Endothelial cell of hepatic sinusoid (primary cell): Measurements from ENCODE around the gene CELA3B.
"Not testable (repeated sequence)": the region's sequence is repeated elsewhere in the genome, so short reads cannot be mapped to it uniquely, and the experiment has no call there.

Experiments
- in situ Hi-C: cut with HindIII; loops from 2 replicates; pipeline ENCODE4 v1.10.0; 2017; ENCODE audit warnings: low sequenced_read_pairs

Gene CELA3B

DNA sequence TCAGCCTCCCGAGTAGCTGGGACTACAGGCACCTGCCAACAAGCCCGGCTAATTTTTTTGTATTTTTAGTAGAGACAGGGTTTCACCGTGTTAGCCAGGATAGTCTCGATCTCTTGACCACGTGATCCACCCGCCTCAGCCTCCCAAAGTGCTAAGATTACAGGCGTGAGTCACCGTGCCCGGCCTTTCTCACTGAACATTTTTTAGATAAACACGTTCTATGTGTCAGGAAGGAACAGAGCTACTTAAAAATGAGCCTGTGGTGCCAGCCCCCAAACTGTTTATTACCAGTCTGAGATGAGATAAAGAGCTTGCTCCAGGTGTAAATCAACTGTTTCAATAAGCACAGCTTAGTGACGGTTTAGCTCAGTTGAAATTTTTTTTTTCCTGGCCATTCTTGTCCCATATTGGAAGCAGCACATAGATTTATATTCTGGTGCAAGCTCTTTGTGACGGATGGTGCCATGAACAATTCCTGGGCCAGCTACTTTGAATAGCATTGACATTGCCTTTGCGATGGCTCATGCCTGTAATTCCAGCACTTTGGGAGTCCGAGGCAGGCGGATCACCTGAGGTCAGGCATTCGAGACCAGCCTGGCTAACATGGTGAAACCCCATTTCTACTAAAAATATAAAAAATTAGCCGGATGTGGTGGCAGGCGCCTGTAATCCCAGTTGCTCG, 33.7 kb upstream of the CELA3B start:
- in situ Hi-C loops, result not testable (repeated sequence)

DNA sequence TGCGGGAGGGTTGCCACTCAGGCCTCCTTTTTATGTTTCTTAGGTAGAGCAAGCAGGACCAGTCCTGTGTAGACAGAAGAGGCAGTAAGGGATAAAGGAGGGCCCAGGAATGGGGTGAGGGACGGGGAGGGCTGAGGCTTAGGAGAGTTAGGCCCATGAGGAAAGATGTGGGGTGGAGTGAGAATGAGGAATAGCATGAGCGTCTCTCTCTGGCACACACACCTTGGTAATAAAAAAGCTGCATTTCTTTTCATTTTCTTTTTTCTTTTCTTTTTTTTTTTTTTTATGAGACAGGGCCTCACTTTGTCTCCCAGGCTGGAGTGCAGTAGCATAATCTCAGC, 32.1 kb upstream of the CELA3B start:
- in situ Hi-C loops, result no loop called here

DNA sequence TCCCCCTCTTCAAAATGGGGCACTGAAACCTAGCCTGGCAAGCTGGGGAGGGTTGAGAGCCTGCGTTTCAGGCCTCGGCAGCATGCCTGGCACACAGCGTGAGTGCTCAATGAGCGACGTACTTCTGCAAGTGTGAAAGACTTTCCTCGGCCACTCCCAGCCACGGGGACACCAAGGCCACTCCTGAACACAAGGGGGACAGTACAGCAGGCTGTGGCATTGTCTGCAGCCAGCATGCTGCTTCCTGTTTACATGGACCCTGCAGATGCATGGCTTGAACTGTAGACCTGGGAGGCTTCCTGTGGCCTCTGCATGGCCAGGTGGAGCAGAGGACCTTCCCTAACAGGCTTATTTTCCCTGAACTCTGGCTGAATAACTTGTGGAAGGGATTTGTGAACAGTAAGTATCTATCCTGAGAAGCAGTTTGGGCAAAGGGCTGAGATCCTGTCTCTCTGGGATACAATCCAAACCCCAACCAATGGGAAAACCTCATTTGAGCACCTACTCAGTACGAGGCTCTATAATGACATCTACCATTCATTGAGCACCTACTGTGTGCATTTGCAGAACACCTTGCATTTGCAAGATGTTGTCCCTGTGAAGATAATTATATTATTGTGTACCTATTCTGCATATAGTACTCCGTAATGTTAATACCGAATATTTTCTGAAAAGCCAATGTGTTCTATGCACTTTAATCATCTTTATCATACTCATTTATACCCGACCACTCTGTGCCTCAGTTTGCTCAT, 29.8 kb upstream of the CELA3B start:
- in situ Hi-C loops, result no loop called here

DNA sequence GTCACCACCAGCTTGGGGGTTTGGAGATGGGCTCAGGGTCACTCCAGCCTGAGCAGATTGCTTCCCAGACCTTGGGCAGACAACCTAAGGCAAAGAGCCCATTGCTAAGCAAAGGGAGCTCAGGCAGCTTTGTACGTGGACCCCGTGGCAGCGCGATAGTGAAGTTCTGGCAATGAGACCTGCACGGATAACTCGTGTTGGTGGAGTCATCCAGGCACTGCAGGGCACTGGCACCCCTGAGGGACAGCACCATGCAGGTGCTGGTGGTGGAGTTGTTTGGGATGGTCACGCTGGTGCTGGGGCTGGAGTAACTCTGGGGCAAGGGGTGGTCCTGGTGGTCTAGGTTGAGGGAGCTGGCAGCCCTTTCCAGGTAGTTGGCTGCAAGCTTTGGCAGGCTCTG, 26.1 kb upstream of the CELA3B start:
- in situ Hi-C loops, result loop anchor here (5.0 kb wide), 1 partner anchor 63 kb away; no protein-coding TSS in a partner anchor

DNA sequence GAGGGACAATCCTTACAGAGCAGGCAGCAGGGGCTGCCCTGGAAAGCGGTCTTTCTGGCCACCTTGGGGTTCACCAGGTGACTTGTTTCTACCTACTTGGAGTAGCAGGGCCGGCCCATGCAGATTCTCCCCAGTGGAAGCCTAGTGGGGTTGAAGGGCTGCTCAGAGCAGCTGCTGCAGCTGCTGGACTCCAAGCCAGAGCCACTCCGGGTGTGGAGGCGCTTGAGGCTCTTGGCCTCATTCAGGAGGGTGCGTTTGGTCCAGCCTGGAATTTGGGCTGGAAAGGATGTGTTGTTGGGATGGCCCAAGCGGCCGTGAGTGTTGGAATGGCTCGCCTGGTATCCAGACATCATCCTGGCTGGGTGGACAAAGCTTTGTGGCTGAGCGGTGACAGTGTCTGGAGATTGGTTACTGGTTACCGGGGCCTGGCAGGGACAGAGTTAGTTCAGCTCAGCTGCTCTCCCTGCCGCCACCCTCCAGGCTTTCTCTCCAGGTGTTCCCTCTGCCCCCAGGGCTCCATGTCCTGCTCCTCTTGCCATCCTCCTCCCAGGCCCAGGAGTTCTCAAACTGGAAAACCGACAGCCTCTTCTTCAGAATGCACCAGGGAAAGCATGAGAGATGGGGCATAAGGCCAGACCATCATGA, 25.5 kb upstream of the CELA3B start:
- in situ Hi-C loops, result loop anchor here (5.0 kb wide), 1 partner anchor 64 kb away; no protein-coding TSS in a partner anchor

DNA sequence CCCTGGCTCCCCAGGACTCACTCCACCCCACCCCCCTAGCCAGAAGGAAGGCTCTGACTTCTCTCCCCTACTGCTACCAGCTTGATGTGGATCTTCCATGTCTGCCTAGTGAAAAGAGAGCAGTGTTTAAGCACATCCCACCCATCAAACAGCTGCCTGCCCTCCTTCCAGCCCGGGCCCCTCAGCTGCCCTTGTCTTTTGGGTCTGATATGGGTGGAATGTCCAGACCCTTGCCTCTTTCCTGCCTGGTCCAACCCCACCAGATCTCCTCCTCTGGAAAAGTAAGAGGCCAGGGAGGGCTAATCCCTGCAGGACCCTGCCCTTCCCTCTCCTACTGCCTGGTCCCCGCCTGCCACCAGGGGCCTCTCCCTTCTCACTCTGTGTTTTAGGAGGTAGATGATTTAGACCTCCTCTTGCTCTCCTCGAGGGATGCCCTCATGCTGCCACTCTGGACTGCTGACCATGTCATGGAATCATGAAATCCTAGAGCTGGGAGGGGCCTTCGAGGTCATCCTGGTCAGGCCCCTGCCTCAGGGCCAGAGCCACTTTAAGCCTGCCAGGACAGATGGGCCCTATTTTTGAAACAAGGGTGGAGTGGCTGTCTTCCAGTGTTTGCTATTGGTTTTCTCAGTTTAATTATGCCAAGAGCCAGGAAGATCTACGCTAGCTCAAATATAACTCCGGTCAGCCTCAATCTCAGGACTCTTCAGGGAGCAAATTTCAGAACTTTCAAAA, 23.9 kb upstream of the CELA3B start:
- in situ Hi-C loops, result loop anchor here (5.0 kb wide), 1 partner anchor 66 kb away; no protein-coding TSS in a partner anchor

DNA sequence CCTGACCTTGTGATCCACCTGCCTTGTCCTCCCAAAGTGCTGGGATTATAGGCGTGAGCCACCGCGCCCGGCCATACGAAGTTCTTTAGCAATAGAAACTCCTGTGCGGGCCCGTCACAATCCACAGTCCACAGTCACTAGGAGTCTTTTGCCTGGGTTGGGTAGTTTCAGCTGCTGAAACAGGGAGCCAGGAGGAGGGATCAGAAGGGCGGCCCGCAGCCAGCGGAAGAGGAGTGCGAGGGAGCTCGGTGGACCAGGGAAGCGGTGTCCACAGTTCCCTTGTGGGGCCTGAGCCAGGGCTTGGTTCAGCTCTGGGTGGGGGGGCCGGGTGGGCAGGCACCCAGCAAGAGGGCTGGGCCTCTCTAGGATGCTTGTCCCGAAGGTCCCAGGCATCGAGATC, 21.8 kb upstream of the CELA3B start:
- in situ Hi-C loops, result no loop called here

DNA sequence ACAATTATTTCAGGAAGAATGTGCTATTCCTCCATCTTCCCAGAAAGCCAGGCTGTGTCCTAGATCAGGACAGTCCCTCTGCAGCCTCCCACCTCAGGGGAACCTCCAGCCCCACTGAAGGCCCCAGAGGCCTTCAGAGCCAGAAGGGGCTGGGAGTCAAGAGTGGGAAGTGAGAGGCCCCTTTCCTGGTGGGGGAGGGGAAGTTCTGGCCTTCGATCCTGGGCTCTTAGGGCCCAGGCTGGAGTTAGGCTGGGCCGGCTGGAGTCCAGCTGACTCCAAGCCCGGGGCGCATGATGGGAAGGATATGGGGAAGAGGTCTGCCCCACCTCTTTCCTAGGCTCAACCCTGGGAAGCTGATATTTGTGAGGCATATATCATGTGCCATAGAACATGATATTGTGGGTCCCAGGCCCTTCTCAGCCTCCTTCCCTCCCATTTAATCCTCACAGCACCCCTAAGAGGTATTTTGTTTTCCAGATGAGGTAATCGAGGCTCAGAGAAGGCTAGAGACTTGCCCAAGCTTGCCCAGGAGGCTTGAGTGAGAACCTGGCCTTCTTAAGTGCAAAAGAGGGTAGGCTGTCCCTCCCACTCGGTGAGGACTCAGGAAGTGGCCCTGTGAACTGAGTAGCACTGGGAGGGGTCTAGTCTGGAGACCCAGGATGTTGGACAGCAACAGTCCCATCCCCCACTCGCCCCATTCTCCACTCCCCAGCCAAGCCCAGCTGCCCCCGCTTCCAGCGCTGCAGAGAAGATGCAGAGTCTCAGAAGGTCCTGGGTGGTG, 21.1 kb upstream of the CELA3B start:
- in situ Hi-C loops, result no loop called here

DNA sequence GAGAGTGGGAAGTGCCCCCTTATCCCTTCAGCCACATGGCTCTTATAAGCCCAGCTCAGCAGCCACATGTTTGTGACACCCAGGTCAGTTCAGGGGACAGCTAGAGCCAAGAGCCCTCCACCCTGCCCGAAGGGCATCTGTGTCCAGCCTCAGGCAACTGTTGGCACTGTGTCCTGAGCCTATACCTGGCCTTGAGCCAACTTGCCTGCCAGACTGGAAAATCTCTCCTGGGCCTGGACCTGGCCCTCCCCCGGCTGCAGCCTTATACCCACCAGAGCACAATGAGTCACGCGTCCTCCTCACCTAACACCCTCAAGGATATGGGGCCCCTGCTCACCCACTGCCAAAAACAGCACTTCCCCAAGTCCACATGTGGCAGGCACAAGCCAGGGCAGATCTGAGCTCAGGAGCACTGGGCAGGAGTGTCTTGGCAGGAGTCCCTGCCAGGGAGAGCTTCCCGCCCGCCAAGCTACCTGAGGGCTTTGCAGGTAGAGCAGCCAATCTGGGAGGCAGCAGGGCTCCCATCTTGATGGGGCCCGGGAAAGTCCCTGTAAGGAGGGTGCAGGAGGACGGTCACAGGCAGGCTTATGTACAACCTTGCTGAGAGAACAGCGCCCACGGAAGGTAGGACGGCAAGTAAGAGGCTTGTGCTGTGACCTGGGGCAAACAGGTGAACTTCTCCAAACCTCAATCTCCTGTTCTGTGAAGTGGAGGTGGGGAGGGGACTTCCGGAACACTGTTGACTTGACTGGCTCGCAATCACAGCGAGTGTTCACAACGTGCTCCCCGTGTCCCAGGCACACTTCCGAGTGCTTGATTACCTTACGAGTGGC, 19.9 kb upstream of the CELA3B start:
- in situ Hi-C loops, result no loop called here

DNA sequence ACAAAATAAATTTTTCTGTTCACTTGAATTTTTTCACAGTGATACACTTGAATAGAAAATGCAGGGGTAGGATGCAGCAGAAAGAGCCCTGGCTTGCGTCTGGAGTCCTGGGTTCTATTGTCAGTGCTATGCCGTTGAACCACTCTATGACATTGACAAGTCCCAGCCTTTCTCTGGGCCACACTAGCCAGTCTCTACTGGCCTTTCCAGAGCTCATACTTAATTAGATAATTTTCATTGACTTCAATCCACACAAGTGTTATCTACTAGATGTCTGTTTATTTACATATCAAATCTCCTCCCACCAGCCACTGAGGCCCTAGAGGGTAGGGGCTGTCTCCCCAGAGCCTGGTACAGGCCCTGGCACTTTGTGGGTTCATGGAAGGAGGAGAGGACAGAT, 15.5 kb upstream of the CELA3B start:
- in situ Hi-C loops, result no loop called here

DNA sequence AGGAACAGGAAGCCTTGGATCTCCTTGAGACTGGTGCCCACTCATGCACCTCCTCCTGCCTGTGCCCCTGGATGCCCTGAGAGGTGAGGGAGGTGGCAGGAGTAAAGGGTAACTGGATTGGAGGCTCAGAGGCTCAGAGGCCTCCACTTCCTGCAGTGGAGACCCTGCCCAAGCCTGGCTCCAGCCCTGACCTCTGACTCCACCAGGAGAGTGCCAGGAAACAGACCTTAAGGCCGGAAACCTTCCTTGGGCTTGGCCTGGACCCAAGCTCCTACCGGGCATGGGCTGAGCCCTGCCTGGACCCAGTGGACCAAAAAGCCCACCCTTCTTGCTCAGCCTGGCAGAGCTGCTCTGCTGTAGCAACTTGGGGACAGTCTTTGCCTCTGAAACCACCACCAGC, 15.0 kb upstream of the CELA3B start:
- in situ Hi-C loops, result no loop called here

DNA sequence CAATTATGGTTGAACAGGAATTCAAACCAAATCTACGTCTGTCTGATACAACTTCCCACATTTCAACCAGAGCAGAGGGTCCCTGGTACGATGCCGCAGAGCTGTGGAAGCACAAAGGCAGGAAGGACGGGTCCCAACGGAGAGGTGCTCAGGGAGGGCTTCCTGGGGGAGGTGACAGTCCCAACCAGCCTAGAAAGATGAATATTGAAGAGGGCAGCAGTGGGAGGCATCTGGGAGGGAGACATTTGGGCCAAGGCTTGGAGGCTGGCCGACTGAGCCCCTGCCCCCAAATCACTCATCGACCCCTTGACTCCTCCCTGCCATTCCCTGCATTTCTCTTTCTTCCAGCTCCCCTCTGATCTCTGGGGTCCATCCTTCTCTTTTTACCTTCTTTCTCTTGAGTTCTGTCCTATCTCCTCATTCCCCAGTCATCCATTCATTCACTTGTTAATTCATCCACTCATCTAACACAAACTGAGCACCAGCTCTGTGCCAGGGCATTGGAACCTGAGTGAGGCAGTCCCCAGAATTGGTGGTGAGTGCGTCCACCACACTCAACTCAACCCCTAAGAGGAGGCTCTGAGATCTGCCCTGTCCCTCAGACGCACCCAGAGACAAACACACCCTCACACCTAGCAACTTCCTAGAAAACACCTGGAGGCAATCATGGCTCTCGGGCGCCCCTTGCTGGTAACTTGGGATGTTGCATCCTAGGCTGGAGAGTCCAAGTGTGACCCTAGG, 13.2 kb upstream of the CELA3B start:
- in situ Hi-C loops, result no loop called here

DNA sequence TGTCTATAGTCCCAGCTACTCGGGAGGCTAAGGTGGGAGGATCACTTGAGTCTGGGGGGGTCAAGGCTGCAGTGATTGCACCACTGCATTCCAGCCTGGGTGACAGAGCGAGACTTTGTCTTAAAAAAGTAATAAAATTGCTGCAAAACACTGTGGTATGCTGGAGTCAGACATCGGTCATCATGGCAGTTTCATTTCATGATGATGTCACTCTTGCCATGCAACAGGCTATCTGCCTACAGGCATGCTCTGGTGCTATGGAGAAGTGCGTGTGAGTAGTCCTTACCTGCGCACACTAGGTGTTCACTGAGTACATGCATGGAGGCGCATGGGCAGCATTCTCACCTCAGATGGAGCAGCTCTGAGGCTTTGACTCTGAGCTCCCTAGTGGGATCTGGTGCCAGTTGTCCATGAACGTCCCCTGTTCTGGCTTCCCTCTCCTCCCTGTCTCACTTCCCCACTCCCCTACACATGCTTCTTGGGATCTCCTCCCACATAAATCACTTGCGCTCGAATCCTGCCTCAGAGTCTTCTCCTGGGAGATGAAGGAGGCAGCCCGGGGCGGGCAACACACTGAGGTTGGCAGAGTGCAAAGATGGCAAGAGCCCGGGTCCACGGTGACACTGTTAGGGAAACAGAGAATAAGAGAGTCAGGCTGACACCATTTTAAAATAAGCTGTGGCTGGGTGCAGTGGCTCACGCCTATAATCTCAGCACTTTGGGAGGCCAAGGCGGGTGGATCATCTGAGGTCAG, 10.4 kb upstream of the CELA3B start:
- in situ Hi-C loops, result no loop called here

DNA sequence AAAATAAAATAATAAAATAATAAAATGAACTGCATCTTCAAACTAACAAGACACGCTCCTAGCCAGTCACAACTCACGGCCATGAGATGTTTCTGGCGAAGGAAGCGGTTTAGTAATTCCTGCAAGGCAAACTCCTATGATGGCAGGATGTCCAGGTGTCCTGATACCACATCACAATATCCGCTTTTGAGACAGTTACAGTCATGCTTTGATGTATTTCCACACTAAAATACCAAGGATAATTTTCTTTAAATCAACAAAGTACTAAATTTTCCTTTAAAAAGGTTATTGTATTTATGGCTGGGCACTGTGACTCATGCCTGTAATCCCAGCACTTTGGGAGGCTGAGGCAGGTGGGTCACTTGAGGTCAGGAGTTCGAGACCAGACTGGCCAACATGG, 9.6 kb upstream of the CELA3B start:
- in situ Hi-C loops, result not testable (repeated sequence)

DNA sequence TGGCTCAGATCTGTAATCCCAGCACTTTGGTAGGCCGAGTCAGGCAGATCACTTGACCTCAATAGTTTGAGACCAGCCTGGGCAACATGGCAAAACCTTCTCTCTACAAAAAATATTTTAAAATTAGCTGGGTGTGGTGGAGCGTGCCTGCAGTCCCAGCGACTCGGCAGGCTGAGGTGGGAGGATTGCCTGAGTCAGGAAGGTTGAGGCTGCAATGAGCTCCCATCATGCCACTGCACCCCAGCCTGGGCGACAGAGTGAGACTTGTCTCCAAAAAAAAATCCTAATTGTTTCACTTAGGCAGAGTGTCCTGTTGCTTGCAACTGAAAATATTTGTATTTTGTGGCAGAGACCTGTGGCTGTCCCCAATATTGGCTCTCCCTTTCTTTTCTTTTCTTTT, 7.8 kb upstream of the CELA3B start:
- in situ Hi-C loops, result not testable (repeated sequence)

DNA sequence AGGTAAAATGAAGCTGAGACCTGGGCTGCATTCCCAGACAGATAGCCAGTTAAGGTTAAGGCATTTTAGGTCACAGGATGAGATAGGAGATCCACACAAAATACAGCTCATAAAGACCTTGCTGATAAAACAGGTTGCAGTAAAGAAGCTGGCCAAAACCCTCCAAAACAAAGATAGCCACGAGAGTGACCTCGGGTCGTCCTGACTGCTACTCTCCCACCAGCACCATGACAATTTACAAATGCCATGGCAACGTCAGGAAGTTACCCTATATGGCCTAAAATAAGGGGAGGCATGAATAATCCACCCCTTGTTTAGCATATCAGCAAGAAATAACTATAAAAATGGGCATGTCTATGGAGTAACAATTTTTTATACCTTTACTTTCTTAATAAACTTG, 6.3 kb upstream of the CELA3B start:
- in situ Hi-C loops, result not testable (repeated sequence)

DNA sequence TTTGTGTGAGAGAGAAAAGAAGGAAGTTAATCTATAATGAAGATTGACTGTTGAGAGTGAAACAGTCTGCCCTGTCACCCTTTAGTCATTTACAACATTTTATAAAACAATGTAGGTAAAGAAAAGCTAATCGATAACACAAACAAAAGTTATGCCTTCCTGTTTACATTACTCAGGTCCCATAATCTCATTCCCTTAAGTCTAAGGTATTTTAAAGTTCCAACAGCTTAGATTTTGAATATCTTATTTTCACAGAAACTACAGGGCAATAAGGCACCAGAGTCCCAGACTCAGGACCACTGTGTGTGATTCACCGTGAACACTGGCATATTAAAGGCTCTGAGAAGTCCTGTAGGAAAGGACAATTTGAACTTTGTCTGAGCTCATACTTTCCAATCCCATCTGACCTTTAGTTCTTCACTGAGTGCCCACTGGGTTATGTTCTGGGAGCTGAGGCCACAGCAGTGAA, 3.8 kb upstream of the CELA3B start:
- in situ Hi-C loops, result not testable (repeated sequence)

DNA sequence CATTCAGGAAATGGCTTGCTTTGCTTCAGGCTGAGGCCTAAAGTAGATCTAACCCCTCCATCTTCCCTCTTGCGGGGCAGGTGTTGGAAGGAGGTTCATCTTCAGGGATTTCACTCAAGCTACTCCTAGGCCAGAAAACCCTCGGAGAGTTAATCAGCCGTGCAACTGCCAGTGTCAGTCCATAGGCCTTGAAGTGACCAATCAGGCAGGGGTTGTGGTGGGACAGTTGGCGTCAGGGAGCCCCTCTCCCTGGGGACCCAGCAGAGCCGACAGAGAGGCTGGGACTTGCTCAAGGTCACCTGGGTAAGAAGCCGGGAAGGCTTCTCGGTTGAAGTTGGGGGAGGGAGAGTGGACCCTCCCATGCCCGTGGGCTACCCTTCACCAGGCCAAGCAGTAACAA, 2.9 kb upstream of the CELA3B start:
- in situ Hi-C loops, result not testable (repeated sequence)
